ENCODE data around the gene ANKS1A. TPM values are rescaled to one million over a fixed set of nuclear protein-coding genes. Genes with fewer than 3 reads are reported as not detected.

ANKS1A gene
- total and polyA plus RNA-seq, 10 donors: 5.1 to 68.9 (median 45.6) TPM

GRCh38 chr6:34851361-34851760 is 37.7 kb upstream of the ANKS1A start:
- H3K4me3 ChIP-seq: no peak overlapping the region
- WGBS, 5 donors: 94 to 100% (median 100%) methylated on average over 1 of the region's 1 CpG
- H3K27ac ChIP-seq: no peak overlapping the region
- H3K4me1 ChIP-seq: no peaks in the 10 kb centered on the region
- H3K9me3 ChIP-seq: no peaks in the 10 kb centered on the region
- H3K27me3 ChIP-seq (replicated peaks in 1 of 7): no peaks in the 10 kb centered on the region
- TF ChIP-seq POLR2A (IDR thresholded peaks at IDR 0.05): no peak
- TF ChIP-seq CTCF (IDR thresholded peaks at IDR 0.05 in 8 of 11, conservative IDR thresholded peaks at IDR 0.05 in 3 of 11): no peak
- TF ChIP-seq POLR2AphosphoS5 (IDR thresholded peaks at IDR 0.05): no peak
- no peak for DNase-seq
- peaks cover 0 to 73% (median 30%) of the 10 kb centered on the region in 6 donors for H3K36me3 ChIP-seq
- intact Hi-C loops (cut with DNase I; ENCODE audit: low total_unique reads): no loop called here

GRCh38 chr6:34852406-34853085 is 36.5 kb upstream of the ANKS1A start:
- no peaks in the 10 kb centered on the region for H3K9me3 ChIP-seq
- H3K4me3 ChIP-seq: no peak overlapping the region
- no peaks in the 10 kb centered on the region for H3K4me1 ChIP-seq
- WGBS, 5 donors: 90 to 97% (median 94%) methylated on average over 4 of the region's 4 CpGs
- H3K27me3 ChIP-seq (replicated peaks in 1 of 7): no peaks in the 10 kb centered on the region
- peaks cover 0 to 85% (median 42%) of the 10 kb centered on the region in 6 donors for H3K36me3 ChIP-seq
- TF ChIP-seq CTCF (IDR thresholded peaks at IDR 0.05 in 8 of 11, conservative IDR thresholded peaks at IDR 0.05 in 3 of 11) (no peak), POLR2AphosphoS5 (IDR thresholded peaks at IDR 0.05) (no peak), POLR2A (IDR thresholded peaks at IDR 0.05) (no peak)
- DNase-seq: no peak
- intact Hi-C loops (cut with DNase I; ENCODE audit: low total_unique reads): no loop called here
- H3K27ac ChIP-seq: no peak overlapping the region

GRCh38 chr6:34855463-34855862 is 33.6 kb upstream of the ANKS1A start:
- intact Hi-C loops (cut with DNase I; ENCODE audit: low total_unique reads): no loop called here
- Histone ChIP-seq H3K36me3 (peaks cover 0 to 98% (median 60%) of the 10 kb centered on the region in 6 donors), H3K4me1 (no peaks in the 10 kb centered on the region), H3K27me3 (replicated peaks in 1 of 7) (no peaks in the 10 kb centered on the region), H3K27ac (no peak overlapping the region), H3K4me3 (no peak overlapping the region), H3K9me3 (no peaks in the 10 kb centered on the region)
- TF ChIP-seq POLR2A (IDR thresholded peaks at IDR 0.05) (no peak), CTCF (IDR thresholded peaks at IDR 0.05 in 8 of 11, conservative IDR thresholded peaks at IDR 0.05 in 3 of 11) (no peak), POLR2AphosphoS5 (IDR thresholded peaks at IDR 0.05) (no peak)
- 91 to 97% (median 93%) methylated on average over 7 of the region's 7 CpGs for WGBS, 5 donors
- DNase-seq: no peak

- no peak for DNase-seq
- TF ChIP-seq POLR2A (IDR thresholded peaks at IDR 0.05) (no peak), POLR2AphosphoS5 (IDR thresholded peaks at IDR 0.05) (no peak), CTCF (IDR thresholded peaks at IDR 0.05 in 8 of 11, conservative IDR thresholded peaks at IDR 0.05 in 3 of 11) (no peak)
- intact Hi-C loops (cut with DNase I; ENCODE audit: low total_unique reads): no loop called here
- Histone ChIP-seq H3K4me3 (no peak overlapping the region), H3K27me3 (replicated peaks in 1 of 7) (no peaks in the 10 kb centered on the region), H3K4me1 (no peaks in the 10 kb centered on the region), H3K27ac (no peak overlapping the region), H3K9me3 (no peaks in the 10 kb centered on the region), H3K36me3 (peaks cover 0 to 98% (median 58%) of the 10 kb centered on the region in 6 donors)
- WGBS, 5 donors: 93 to 95% (median 94%) methylated on average over 7 of the region's 7 CpGs
Observed at GRCh38 chr6:34858681-34859080, 30.4 kb upstream of the ANKS1A start.
